ENCODE measurements around the gene FRMD1. TPM values are rescaled to one million over a fixed set of nuclear protein-coding genes. Genes with fewer than 3 reads are reported as not detected.

Gene FRMD1
- polyA plus RNA-seq, 1 experiment = not detected

DNA sequence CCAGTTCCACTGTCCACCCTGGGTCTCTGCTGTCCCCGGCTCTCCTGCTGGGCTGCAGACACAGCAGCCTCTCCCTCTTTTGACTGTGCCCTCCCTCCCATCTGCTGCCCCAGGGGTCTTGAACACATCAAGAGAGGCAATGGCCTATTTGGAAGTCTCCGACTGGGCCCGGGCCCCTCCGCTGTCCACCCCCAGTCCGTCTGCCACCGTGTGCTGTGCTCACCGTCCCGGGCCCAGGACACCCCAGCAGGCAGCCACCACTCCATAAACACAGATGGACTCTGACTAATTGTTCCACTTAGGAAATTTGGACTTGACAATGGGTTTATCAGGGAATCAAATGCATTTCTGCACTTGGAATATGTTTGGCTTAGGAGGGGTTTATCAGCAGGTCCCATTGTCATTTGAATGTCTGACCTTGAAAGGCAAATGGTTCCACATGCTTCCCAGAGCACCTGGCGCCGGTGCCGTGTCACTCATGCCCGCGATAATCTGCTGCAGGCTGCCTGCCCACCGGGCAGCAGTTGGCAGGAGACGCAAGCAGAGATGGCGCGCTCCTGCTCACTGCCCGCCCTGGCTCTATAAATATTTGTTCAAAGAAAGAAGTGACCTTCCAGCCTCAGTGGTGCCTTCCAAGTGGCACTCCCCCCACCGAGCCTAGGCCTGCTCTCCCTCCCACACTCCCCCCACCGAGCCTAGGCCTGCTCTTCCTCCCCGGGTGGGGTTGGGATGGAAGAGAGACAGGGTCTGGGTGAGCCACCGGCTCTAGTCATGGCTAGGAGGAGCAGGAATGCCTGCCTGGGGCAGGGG lies 18.8 kb upstream of the FRMD1 start:
- no peaks in the 10 kb centered on the region for H3K36me3 ChIP-seq (ENCODE audit: control insufficient read depth, insufficient read depth, low read length)
- ChIA-PET CTCF (no interaction called here), POLR2A (no interaction called here)
- H3K4me3 ChIP-seq (ENCODE audit: low read depth, low read length) = no peak overlapping the region
- H3K27me3 ChIP-seq (ENCODE audit: control insufficient read depth, insufficient read depth, low read length) = peaks cover 14% of the 10 kb centered on the region
- TF ChIP-seq, protein P1, sequence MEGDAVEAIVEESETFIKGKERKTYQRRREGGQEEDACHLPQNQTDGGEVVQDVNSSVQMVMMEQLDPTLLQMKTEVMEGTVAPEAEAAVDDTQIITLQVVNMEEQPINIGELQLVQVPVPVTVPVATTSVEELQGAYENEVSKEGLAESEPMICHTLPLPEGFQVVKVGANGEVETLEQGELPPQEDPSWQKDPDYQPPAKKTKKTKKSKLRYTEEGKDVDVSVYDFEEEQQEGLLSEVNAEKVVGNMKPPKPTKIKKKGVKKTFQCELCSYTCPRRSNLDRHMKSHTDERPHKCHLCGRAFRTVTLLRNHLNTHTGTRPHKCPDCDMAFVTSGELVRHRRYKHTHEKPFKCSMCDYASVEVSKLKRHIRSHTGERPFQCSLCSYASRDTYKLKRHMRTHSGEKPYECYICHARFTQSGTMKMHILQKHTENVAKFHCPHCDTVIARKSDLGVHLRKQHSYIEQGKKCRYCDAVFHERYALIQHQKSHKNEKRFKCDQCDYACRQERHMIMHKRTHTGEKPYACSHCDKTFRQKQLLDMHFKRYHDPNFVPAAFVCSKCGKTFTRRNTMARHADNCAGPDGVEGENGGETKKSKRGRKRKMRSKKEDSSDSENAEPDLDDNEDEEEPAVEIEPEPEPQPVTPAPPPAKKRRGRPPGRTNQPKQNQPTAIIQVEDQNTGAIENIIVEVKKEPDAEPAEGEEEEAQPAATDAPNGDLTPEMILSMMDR (IDR thresholded peaks at IDR 0.05; ENCODE audit: insufficient read depth, low read depth, low read length) = no peak
- DNase-seq (ENCODE audit: low read depth) = no peak

- Histone ChIP-seq H3K4me3 (ENCODE audit: low read depth, low read length) (no peak overlapping the region), H3K27me3 (ENCODE audit: control insufficient read depth, insufficient read depth, low read length) (peaks cover 12% of the 10 kb centered on the region), H3K36me3 (ENCODE audit: control insufficient read depth, insufficient read depth, low read length) (no peaks in the 10 kb centered on the region)
- CTCF ChIA-PET = no interaction called here
- TF ChIP-seq, protein P1 (IDR thresholded peaks at IDR 0.05; ENCODE audit: insufficient read depth, low read depth, low read length) = no peak
- POLR2A ChIA-PET = no interaction called here
- DNase-seq (ENCODE audit: low read depth) = no peak
These were observed 18.2 kb upstream of the FRMD1 start for GRCh38 chr6:168097221-168097620.

DNA sequence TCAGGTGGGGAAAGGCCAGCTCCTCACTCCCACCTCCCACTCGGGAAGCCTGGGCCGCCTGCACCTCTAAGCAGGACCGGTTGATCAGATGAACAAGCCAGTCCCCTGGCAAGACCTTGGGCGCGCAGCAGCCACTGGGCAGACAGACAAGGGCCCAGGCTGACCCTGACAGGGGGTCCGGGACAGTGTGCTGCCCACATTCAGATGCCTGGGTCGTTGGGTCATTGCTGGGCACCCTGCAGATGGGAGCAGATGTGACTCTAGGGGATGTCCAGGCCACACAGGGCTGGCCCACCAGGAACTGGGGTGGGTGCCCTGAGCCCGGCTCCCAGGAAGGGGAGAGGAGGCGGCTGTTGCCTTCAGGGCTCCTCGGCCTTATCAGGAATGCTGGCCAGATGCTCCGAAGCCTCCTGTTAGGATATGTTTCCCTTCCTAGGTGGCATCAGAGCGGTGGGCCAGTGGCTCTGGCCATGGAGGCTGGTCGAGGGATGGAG lies 17.3 kb upstream of the FRMD1 start:
- CTCF ChIA-PET = no interaction called here
- DNase-seq (ENCODE audit: low read depth) = no peak

GRCh38 chr6:168095716-168096250 lies 16.8 kb upstream of the FRMD1 start:
- Histone ChIP-seq H3K4me3 (ENCODE audit: low read depth, low read length) (no peak overlapping the region), H3K36me3 (ENCODE audit: control insufficient read depth, insufficient read depth, low read length) (no peaks in the 10 kb centered on the region), H3K27me3 (ENCODE audit: control insufficient read depth, insufficient read depth, low read length) (peaks cover 4% of the 10 kb centered on the region)
- ChIA-PET POLR2A (no interaction called here), CTCF (no interaction called here)
- TF ChIP-seq, protein P1 (IDR thresholded peaks at IDR 0.05; ENCODE audit: insufficient read depth, low read depth, low read length) = no peak
- DNase-seq (ENCODE audit: low read depth) = no peak

More for the DNA sequence above, 17.3 kb upstream of the FRMD1 start:
- TF ChIP-seq, protein P1 (IDR thresholded peaks at IDR 0.05; ENCODE audit: insufficient read depth, low read depth, low read length) = no peak
- H3K4me3 ChIP-seq (ENCODE audit: low read depth, low read length) = no peak overlapping the region
- no peaks in the 10 kb centered on the region for H3K36me3 ChIP-seq (ENCODE audit: control insufficient read depth, insufficient read depth, low read length)
- peaks cover 6% of the 10 kb centered on the region for H3K27me3 ChIP-seq (ENCODE audit: control insufficient read depth, insufficient read depth, low read length)
- POLR2A ChIA-PET = no interaction called here

DNA sequence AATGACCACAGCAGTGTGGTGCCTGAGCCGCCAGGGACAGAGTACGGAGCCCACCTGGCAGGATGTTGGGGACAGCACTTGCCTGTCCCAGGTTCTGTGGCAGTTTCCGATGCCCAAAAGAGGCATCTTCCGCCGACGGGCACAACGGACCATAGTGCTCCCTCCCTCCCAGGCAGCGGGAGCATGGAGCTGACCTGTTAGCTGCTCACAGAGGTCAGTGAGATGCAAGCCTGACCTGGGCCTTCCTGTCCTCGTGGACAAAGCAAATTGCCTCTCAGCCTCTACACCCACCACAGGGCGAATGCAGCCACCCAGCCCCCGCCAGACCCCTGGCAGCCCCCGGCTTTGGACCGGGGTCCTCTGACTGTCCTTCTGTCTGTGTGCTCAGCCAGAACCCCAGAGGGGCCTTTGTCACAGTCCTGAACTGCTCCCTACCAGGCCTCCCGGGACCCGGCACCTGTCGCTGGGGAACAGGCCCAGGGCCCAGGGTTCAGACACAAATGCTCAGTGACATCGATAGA lies 16.2 kb upstream of the FRMD1 start:
- DNase-seq (ENCODE audit: low read depth) = no peak
- ChIA-PET CTCF (no interaction called here), POLR2A (no interaction called here)
- H3K4me3 ChIP-seq (ENCODE audit: low read depth, low read length) = no peak overlapping the region
- TF ChIP-seq, protein P1 (IDR thresholded peaks at IDR 0.05; ENCODE audit: insufficient read depth, low read depth, low read length) = no peak
- H3K36me3 ChIP-seq (ENCODE audit: control insufficient read depth, insufficient read depth, low read length) = no peaks in the 10 kb centered on the region
- no peaks in the 10 kb centered on the region; the same call in 1 of the 2 replicates for H3K27me3 ChIP-seq (ENCODE audit: control insufficient read depth, insufficient read depth, low read length)

All from BJ (cell line).